CD4-positive, alpha-beta memory T cell (primary cell): ENCODE results near the gene CD28. TPM values are rescaled to one million over a fixed set of nuclear protein-coding genes. Genes with fewer than 3 reads are reported as not detected.
A peak's percentile ranks its signal among the peaks of the same experiment; 100 is the strongest.

ENCODE experiments used
- CTCF ChIA-PET: fragments of 350-600 bp; sonication (Branson Sonifier 250); formaldehyde crosslinking; loops from one replicate; lab custom pipeline; 2021; ENCODE audit warnings: inconsistent platforms; ENCODE audit not compliant: partially characterized antibody; lab: Charles Lee
- POLR2A ChIA-PET: fragments of 350-600 bp; sonication (Branson Sonifier 250); formaldehyde crosslinking; loops from one replicate; lab custom pipeline; 2021; ENCODE audit not compliant: partially characterized antibody; lab: Charles Lee
- DNase-seq, 5 donors: peaks; one replicate each; pipeline versions ENCODE4 v3.0.0 to v3.0.0-alpha.2; 2020 to 2022; ENCODE audit warnings: mixed read lengths in 1 of 5
- H3K27ac ChIP-seq: one replicate; pipeline ENCODE4 v1.7.0; 2013; ENCODE audit warnings: low read depth, low read length
- H3K27me3 ChIP-seq: 2 replicates; pipeline ENCODE4 v1.7.0; 2013; ENCODE audit warnings: mild to moderate bottlenecking, low read length, moderate library complexity; ENCODE audit not compliant: insufficient read depth
- H3K36me3 ChIP-seq: 2 replicates; pipeline ENCODE4 v1.7.0; 2013; ENCODE audit warnings: mild to moderate bottlenecking, low read length, moderate library complexity; ENCODE audit not compliant: insufficient read depth
- H3K4me1 ChIP-seq: 2 replicates; pipeline ENCODE4 v1.7.0; 2013; ENCODE audit warnings: mild to moderate bottlenecking, low read length, moderate library complexity; ENCODE audit not compliant: insufficient read depth
- H3K4me3 ChIP-seq, 2 donors: one replicate each; pipeline ENCODE4 v1.7.0; 2013; ENCODE audit warnings: low read length in 2 of 2, mild to moderate bottlenecking in 1 of 2
- H3K9me3 ChIP-seq, 2 donors: one replicate each; pipeline ENCODE4 v1.7.0; 2013; ENCODE audit warnings: low read length in 2 of 2, control low read depth in 1 of 2; ENCODE audit not compliant: control insufficient read depth in 1 of 2
- H3K27ac Mint-ChIP-seq, 7 donors: one replicate each; pipeline ENCODE4 v1.8.0; 2020 to 2021; ENCODE audit warnings: mixed read lengths in 7 of 7, mild to moderate bottlenecking in 6 of 7, inconsistent platforms in 3 of 7, moderate library complexity in 3 of 7
- H3K27me3 Mint-ChIP-seq, 2 donors: one replicate each; pipeline ENCODE4 v1.8.0; 2020 to 2021; ENCODE audit warnings: mixed read lengths in 2 of 2
- H3K36me3 Mint-ChIP-seq, 2 donors: one replicate each; pipeline ENCODE4 v1.8.0; 2020 to 2021; ENCODE audit warnings: mixed read lengths in 2 of 2, inconsistent platforms in 1 of 2, mild to moderate bottlenecking in 1 of 2
- H3K4me1 Mint-ChIP-seq, 4 donors: one replicate each; pipeline ENCODE4 v1.8.0; 2020 to 2021; ENCODE audit warnings: mixed read lengths in 4 of 4, mild to moderate bottlenecking in 1 of 4
- H3K4me3 Mint-ChIP-seq, 8 donors: one replicate each; pipeline ENCODE4 v1.8.0; 2020 to 2021; ENCODE audit warnings: mixed read lengths in 8 of 8, mild to moderate bottlenecking in 7 of 8, moderate library complexity in 6 of 8, inconsistent platforms in 3 of 8
- H3K9me3 Mint-ChIP-seq, 8 donors: one replicate each; pipeline ENCODE4 v1.8.0; 2020 to 2021; ENCODE audit warnings: mixed read lengths in 8 of 8, mild to moderate bottlenecking in 5 of 8, inconsistent platforms in 3 of 8, moderate library complexity in 1 of 8
- intact Hi-C: fragments of 100-400 bp; cut with micrococcal nuclease; formaldehyde crosslinking; loops from one replicate; pipeline ENCODE4 v1.15.1; 2023
- polyA plus RNA-seq, 2 donors: library from polyadenylated mRNA; unstranded; fragments of 300-500 nt; fragmentation: Illumina TruSeq; gene quantifications; one replicate each; pipeline ENCODE4 v1.2.3, GENCODE V29; 2021
- total RNA-seq, 2 experiments: library from RNA; stranded (reverse); gene quantifications; one replicate each; pipeline ENCODE4 v1.2.3, GENCODE V29; 2021

The CD28 gene
- total and polyA plus RNA-seq, 4 experiments from 2014 or later: 80.0 to 222 (median 167) TPM

- CTCF ChIA-PET: no interaction called here
- Histone ChIP-seq H3K9me3 (no peaks in the 10 kb centered on the region), H3K4me1 (no peaks in the 10 kb centered on the region), H3K36me3 (no peaks in the 10 kb centered on the region), H3K27ac (no peak overlapping the region), H3K27me3 (no peaks in the 10 kb centered on the region), H3K4me3 (no peak overlapping the region)
- intact Hi-C loops: no loop called here
- Mint-ChIP-seq H3K4me1 (peaks cover 0 to 10% (median 3%) of the 10 kb centered on the region in 4 donors), H3K4me3 (no peak overlapping the region), H3K27ac (no peak overlapping the region), H3K9me3 (no peaks in the 10 kb centered on the region), H3K27me3 (no peaks in the 10 kb centered on the region), H3K36me3 (no peaks in the 10 kb centered on the region)
- DNase-seq: no peak
- POLR2A ChIA-PET: no interaction called here
These were observed 42.2 kb upstream of the CD28 start for GRCh38 chr2:203664029-203664755.

- no peak overlapping the region for H3K4me3 Mint-ChIP-seq
- no peaks in the 10 kb centered on the region for H3K36me3 ChIP-seq
- POLR2A ChIA-PET: no interaction called here
- H3K4me1 Mint-ChIP-seq: peaks cover 0 to 4% (median 0%) of the 10 kb centered on the region in 4 donors
- H3K36me3 Mint-ChIP-seq: no peaks in the 10 kb centered on the region
- H3K9me3 ChIP-seq: no peaks in the 10 kb centered on the region
- H3K27ac Mint-ChIP-seq: peak overlapping the region in 1 of 7 donors; percentile 1
- no peaks in the 10 kb centered on the region for H3K27me3 Mint-ChIP-seq
- CTCF ChIA-PET: no interaction called here
- H3K27me3 ChIP-seq: no peaks in the 10 kb centered on the region
- H3K4me1 ChIP-seq: no peaks in the 10 kb centered on the region
- no peak overlapping the region for H3K27ac ChIP-seq
- no peak overlapping the region for H3K4me3 ChIP-seq
- intact Hi-C loops: no loop called here
- DNase-seq: no peak
- peaks cover 0 to 2% (median 0%) of the 10 kb centered on the region in 8 donors for H3K9me3 Mint-ChIP-seq
These were observed 38.6 kb upstream of the CD28 start for GRCh38 chr2:203667838-203668237.

- intact Hi-C loops: no loop called here
These were observed 36.6 kb upstream of the CD28 start for GRCh38 chr2:203669820-203670219.

GRCh38 chr2:203670939-203671338 is 35.5 kb upstream of the CD28 start:
- H3K36me3 Mint-ChIP-seq: no peaks in the 10 kb centered on the region
- DNase-seq: no peak
- H3K4me3 ChIP-seq: no peak overlapping the region
- peaks cover 5 to 12% (median 8%) of the 10 kb centered on the region in 4 donors for H3K4me1 Mint-ChIP-seq
- H3K27ac Mint-ChIP-seq: peak overlapping the region in 1 of 7 donors; percentile 62
- no peaks in the 10 kb centered on the region for H3K9me3 ChIP-seq
- H3K36me3 ChIP-seq: no peaks in the 10 kb centered on the region
- POLR2A ChIA-PET: no interaction called here
- peaks cover 6% of the 10 kb centered on the region for H3K4me1 ChIP-seq
- no peak overlapping the region for H3K27ac ChIP-seq
- intact Hi-C loops: no loop called here
- H3K27me3 Mint-ChIP-seq: no peaks in the 10 kb centered on the region
- no peak overlapping the region for H3K4me3 Mint-ChIP-seq
- no peaks in the 10 kb centered on the region for H3K27me3 ChIP-seq
- CTCF ChIA-PET: interaction anchor here (1.0 kb wide), 1 partner anchor 147 kb away, joined by 3 read pairs; no protein-coding TSS in a partner anchor
- peaks cover 0 to 6% (median 0%) of the 10 kb centered on the region in 8 donors for H3K9me3 Mint-ChIP-seq

More at GRCh38 chr2:203669820-203670219, 36.6 kb upstream of the CD28 start:
- CTCF ChIA-PET: no interaction called here
- no peak overlapping the region for H3K4me3 Mint-ChIP-seq
- H3K27ac Mint-ChIP-seq: no peak overlapping the region
- H3K36me3 Mint-ChIP-seq: no peaks in the 10 kb centered on the region
- Histone ChIP-seq H3K9me3 (no peaks in the 10 kb centered on the region), H3K4me3 (no peak overlapping the region), H3K27ac (no peak overlapping the region), H3K27me3 (no peaks in the 10 kb centered on the region), H3K4me1 (peaks cover 6% of the 10 kb centered on the region), H3K36me3 (no peaks in the 10 kb centered on the region)
- H3K4me1 Mint-ChIP-seq: peaks cover 4 to 10% (median 8%) of the 10 kb centered on the region in 4 donors
- H3K9me3 Mint-ChIP-seq: peaks cover 0 to 2% (median 0%) of the 10 kb centered on the region in 8 donors
- DNase-seq: no peak
- H3K27me3 Mint-ChIP-seq: no peaks in the 10 kb centered on the region
- POLR2A ChIA-PET: no interaction called here

GRCh38 chr2:203671876-203672275 is 34.6 kb upstream of the CD28 start:
- no peak overlapping the region for H3K27ac ChIP-seq
- peaks cover 6% of the 10 kb centered on the region for H3K4me1 ChIP-seq
- DNase-seq: no peak
- intact Hi-C loops: no loop called here
- Mint-ChIP-seq H3K4me1 (peaks cover 6 to 12% (median 8%) of the 10 kb centered on the region in 4 donors), H3K9me3 (peaks cover 0 to 6% (median 0%) of the 10 kb centered on the region in 8 donors), H3K4me3 (no peak overlapping the region), H3K27ac (peak overlapping the region in 1 of 7 donors; percentile 53), H3K36me3 (no peaks in the 10 kb centered on the region), H3K27me3 (no peaks in the 10 kb centered on the region)
- H3K4me3 ChIP-seq: no peak overlapping the region
- ChIA-PET CTCF (no interaction called here), POLR2A (no interaction called here)
- H3K36me3 ChIP-seq: no peaks in the 10 kb centered on the region
- H3K9me3 ChIP-seq: no peaks in the 10 kb centered on the region
- no peaks in the 10 kb centered on the region for H3K27me3 ChIP-seq

- H3K9me3 ChIP-seq: no peaks in the 10 kb centered on the region
- no peak for DNase-seq
- H3K9me3 Mint-ChIP-seq: peaks cover 0 to 6% (median 0%) of the 10 kb centered on the region in 8 donors
- no peak overlapping the region for H3K4me3 ChIP-seq
- H3K27ac ChIP-seq: no peak overlapping the region
- no peaks in the 10 kb centered on the region for H3K36me3 Mint-ChIP-seq
- intact Hi-C loops: no loop called here
- no peaks in the 10 kb centered on the region for H3K27me3 ChIP-seq
- POLR2A ChIA-PET: interaction anchor here (0.5 kb wide), 1 partner anchor 1044 kb away, joined by 4 read pairs; no protein-coding TSS in a partner anchor
- H3K27me3 Mint-ChIP-seq: no peaks in the 10 kb centered on the region
- no peak overlapping the region for H3K27ac Mint-ChIP-seq
- peaks cover 6 to 11% (median 8%) of the 10 kb centered on the region in 4 donors for H3K4me1 Mint-ChIP-seq
- CTCF ChIA-PET: no interaction called here
- no peaks in the 10 kb centered on the region for H3K36me3 ChIP-seq
- H3K4me1 ChIP-seq: peaks cover 6% of the 10 kb centered on the region
- H3K4me3 Mint-ChIP-seq: no peak overlapping the region
These were observed 33.6 kb upstream of the CD28 start for GRCh38 chr2:203672856-203673255.

GRCh38 chr2:203673933-203674332 is 32.5 kb upstream of the CD28 start:
- no peak overlapping the region for H3K4me3 Mint-ChIP-seq
- Histone ChIP-seq H3K9me3 (no peaks in the 10 kb centered on the region), H3K27ac (no peak overlapping the region), H3K4me1 (peaks cover 6% of the 10 kb centered on the region), H3K36me3 (no peaks in the 10 kb centered on the region), H3K4me3 (no peak overlapping the region), H3K27me3 (no peaks in the 10 kb centered on the region)
- H3K27ac Mint-ChIP-seq: peak overlapping the region in 2 of 7 donors; percentile 36 to 70
- peak in 2 of 5 donors; percentile 3 to 16 for DNase-seq
- H3K4me1 Mint-ChIP-seq: peaks cover 7 to 13% (median 11%) of the 10 kb centered on the region in 4 donors
- ChIA-PET CTCF (no interaction called here), POLR2A (no interaction called here)
- peaks cover 0 to 2% of the 10 kb centered on the region in 2 donors for H3K27me3 Mint-ChIP-seq
- no peaks in the 10 kb centered on the region for H3K36me3 Mint-ChIP-seq
- peaks cover 0 to 8% (median 0%) of the 10 kb centered on the region in 8 donors for H3K9me3 Mint-ChIP-seq
- intact Hi-C loops: no loop called here
